ENCODE measurements around the gene SYNPR. TPM values are rescaled to one million over a fixed set of nuclear protein-coding genes. Genes with fewer than 3 reads are reported as not detected.

Gene SYNPR
- total and polyA plus RNA-seq, 11 donors: 0.11 to 1.0 (median 0.41) TPM; not detected in 7

- DNase-seq (no peak), ATAC-seq (no peak)
- Histone ChIP-seq H3K9me3 (no peaks in the 10 kb centered on the region), H3K27ac (no peak overlapping the region), H3K4me1 (no peaks in the 10 kb centered on the region), H3K36me3 (no peaks in the 10 kb centered on the region), H3K27me3 (peaks cover 0 to 9% (median 0%) of the 10 kb centered on the region in 9 donors), H3K4me3 (no peak overlapping the region)
- TF ChIP-seq POLR2A (IDR thresholded peaks at IDR 0.05) (no peak), CTCF (IDR thresholded peaks at IDR 0.05) (no peak)
- intact Hi-C loops (cut with DNase I): no loop called here
- WGBS, 4 donors: 89 to 92% (median 90%) methylated on average over 7 of the region's 7 CpGs
These were observed 331.3 kb downstream of the SYNPR start for GRCh38 chr3:63609408-63609807.

GRCh38 chr3:63609834-63610233 lies 331.7 kb downstream of the SYNPR start:
- H3K4me1 ChIP-seq: no peaks in the 10 kb centered on the region
- no peak overlapping the region for H3K4me3 ChIP-seq
- H3K27me3 ChIP-seq: peaks cover 0 to 9% (median 0%) of the 10 kb centered on the region in 9 donors
- ATAC-seq (no peak), DNase-seq (no peak)
- H3K36me3 ChIP-seq: no peaks in the 10 kb centered on the region
- no peak overlapping the region for H3K27ac ChIP-seq
- intact Hi-C loops (cut with DNase I): no loop called here
- WGBS, 4 donors: 89 to 94% (median 92%) methylated on average over 4 of the region's 4 CpGs
- no peaks in the 10 kb centered on the region for H3K9me3 ChIP-seq
- TF ChIP-seq POLR2A (IDR thresholded peaks at IDR 0.05): no peak
- no peak for TF ChIP-seq CTCF (IDR thresholded peaks at IDR 0.05)

GRCh38 chr3:63611382-63611781 lies 333.3 kb downstream of the SYNPR start:
- TF ChIP-seq POLR2A (IDR thresholded peaks at IDR 0.05): no peak
- TF ChIP-seq CTCF (IDR thresholded peaks at IDR 0.05): no peak
- H3K27ac ChIP-seq: no peak overlapping the region
- intact Hi-C loops (cut with DNase I): no loop called here
- H3K4me3 ChIP-seq: no peak overlapping the region
- H3K27me3 ChIP-seq: no peaks in the 10 kb centered on the region
- no peak for ATAC-seq
- WGBS, 4 donors: 91 to 98% (median 94%) methylated on average over 1 of the region's 1 CpG
- no peak for DNase-seq
- H3K4me1 ChIP-seq: no peaks in the 10 kb centered on the region
- H3K36me3 ChIP-seq: no peaks in the 10 kb centered on the region
- H3K9me3 ChIP-seq: no peaks in the 10 kb centered on the region

GRCh38 chr3:63613561-63613960 lies 335.5 kb downstream of the SYNPR start:
- no peak for TF ChIP-seq CTCF (IDR thresholded peaks at IDR 0.05)
- TF ChIP-seq POLR2A (IDR thresholded peaks at IDR 0.05): no peak
- H3K9me3 ChIP-seq: no peaks in the 10 kb centered on the region
- H3K4me1 ChIP-seq: no peaks in the 10 kb centered on the region
- no peak for ATAC-seq
- DNase-seq: no peak
- WGBS, 4 donors: 39 to 92% (median 74%) methylated on average over 1 of the region's 1 CpG
- H3K27ac ChIP-seq: no peak overlapping the region
- no peaks in the 10 kb centered on the region for H3K36me3 ChIP-seq
- intact Hi-C loops (cut with DNase I): no loop called here
- H3K4me3 ChIP-seq: no peak overlapping the region
- no peaks in the 10 kb centered on the region for H3K27me3 ChIP-seq

Data from heart left ventricle (tissue), 16 donors.